Cardiac atrium fibroblast (primary cell): ENCODE results near the gene ETV6. TPM values are rescaled to one million over a fixed set of nuclear protein-coding genes. Genes with fewer than 3 reads are reported as not detected.

Source experiments
- total RNA-seq: library from RNA; depleted of rRNA; stranded (reverse); fragments of >200 nt; gene quantifications from 2 replicates; pipeline ENCODE4 v1.2.3, GENCODE V29; 2015

ETV6 gene
- 4.7 and 5.7 TPM in 2 replicates for total RNA-seq

GRCh38 chr12:11649413-11650285 is at the start of gene ETV6:
TSS of gene ETV6 (plus strand) at chr12:11649674. CDS start at chr12:11650128, 454 bp downstream.

